ENCODE data around the gene STMND1.

STMND1 gene

DNA sequence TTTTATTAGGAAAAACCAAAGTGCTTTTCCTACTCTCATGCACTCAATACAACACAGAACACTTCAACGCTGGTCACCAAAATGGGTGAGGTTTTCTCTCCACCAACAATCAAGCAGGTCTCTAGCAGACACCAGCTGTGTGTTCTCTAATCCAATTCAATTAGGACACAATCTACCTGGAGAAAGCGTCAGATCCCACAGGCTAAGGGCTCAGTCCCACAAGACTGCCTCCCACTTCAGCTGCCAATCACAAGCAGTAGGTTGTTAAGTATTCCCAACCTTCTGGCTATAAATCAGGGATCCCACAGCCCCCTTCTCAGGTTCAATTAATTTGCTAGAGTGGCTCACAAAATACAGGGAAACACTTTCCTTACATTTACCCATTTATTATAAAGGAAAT, 47.7 kb downstream of the STMND1 start:
- FAIRE-seq (no peak), DNase-seq (ENCODE audit: insufficient read length) (no peak)
- TF ChIP-seq TAF1 (IDR thresholded peaks at IDR 0.05; ENCODE audit: borderline replicate concordance, low read depth, low read length): no peak
- TF ChIP-seq POLR2AphosphoS5 (IDR thresholded peaks at IDR 0.05; ENCODE audit: low read depth, low read length): no peak
- TF ChIP-seq POLR2A (IDR thresholded peaks at IDR 0.05; ENCODE audit: low read depth, low read length): no peak

DNA sequence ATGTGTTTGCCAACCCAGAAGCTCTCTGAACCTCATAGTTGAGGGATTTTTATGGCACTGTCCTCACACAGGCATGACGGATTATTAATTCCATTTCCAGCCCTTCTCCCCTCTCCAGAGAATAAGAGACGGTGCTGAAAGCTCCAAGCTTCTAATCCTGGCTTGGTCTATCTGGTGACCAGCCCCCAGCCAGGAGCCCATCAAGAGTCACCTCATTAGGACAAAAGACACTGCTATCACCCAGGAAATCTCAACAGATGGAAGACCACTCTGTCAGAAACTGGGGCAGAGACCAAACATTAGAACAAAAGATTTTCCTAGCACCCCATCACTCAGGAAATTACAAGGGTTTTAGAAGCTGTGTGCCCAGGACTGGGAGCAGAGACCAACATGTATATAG, 48.2 kb downstream of the STMND1 start:
- FAIRE-seq (no peak), DNase-seq (ENCODE audit: insufficient read length) (no peak)
- TF ChIP-seq POLR2A (IDR thresholded peaks at IDR 0.05; ENCODE audit: low read depth, low read length): no peak
- no peak for TF ChIP-seq POLR2AphosphoS5 (IDR thresholded peaks at IDR 0.05; ENCODE audit: low read depth, low read length)
- no peak for TF ChIP-seq TAF1 (IDR thresholded peaks at IDR 0.05; ENCODE audit: borderline replicate concordance, low read depth, low read length)

DNA sequence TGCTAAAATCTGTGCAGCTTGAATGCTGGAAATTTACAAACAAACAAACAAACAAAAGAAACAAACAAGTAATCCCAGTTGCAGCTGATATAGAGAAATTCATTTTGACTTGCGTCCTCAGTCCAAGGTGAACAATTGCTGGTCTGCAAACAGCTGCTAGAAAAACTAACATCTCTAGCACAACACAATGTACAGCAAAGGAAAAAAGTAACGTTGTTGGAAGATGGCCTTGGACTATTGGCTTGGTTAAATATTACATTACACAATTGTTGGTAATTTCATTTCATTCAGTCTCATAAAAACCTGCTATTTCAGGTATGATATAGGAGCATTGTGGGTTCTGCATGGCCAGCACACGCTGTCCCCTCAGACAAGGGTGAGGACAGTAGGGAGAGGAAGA, 50.0 kb downstream of the STMND1 start:
- TF ChIP-seq POLR2A (IDR thresholded peaks at IDR 0.05; ENCODE audit: low read depth, low read length) (no peak), POLR2AphosphoS5 (IDR thresholded peaks at IDR 0.05; ENCODE audit: low read depth, low read length) (no peak), TAF1 (IDR thresholded peaks at IDR 0.05; ENCODE audit: borderline replicate concordance, low read depth, low read length) (no peak)
- no peak for FAIRE-seq
- DNase-seq (ENCODE audit: insufficient read length): no peak

DNA sequence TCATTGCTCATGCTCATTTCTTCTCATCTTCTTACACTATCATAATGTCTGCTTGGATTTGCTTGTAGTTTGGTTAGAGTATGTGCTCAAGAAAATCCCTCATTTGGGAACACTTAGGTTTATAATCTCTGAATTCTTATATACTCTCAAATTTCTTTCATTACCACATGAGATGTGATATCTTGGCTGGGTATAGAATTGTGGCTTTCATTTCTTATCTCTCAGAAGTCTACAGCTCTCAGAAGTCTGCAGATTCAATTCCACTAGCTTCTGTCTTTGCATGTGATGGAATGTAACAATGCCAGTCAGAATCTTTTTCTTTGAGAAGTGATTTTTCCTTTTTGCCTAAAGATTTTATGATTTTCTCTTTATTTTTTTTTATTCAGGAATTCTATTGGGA, 50.9 kb downstream of the STMND1 start:
- TF ChIP-seq POLR2AphosphoS5 (IDR thresholded peaks at IDR 0.05; ENCODE audit: low read depth, low read length): no peak
- TF ChIP-seq TAF1 (IDR thresholded peaks at IDR 0.05; ENCODE audit: borderline replicate concordance, low read depth, low read length): no peak
- TF ChIP-seq POLR2A (IDR thresholded peaks at IDR 0.05; ENCODE audit: low read depth, low read length): no peak
- DNase-seq (ENCODE audit: insufficient read length) (no peak), FAIRE-seq (no peak)

DNA sequence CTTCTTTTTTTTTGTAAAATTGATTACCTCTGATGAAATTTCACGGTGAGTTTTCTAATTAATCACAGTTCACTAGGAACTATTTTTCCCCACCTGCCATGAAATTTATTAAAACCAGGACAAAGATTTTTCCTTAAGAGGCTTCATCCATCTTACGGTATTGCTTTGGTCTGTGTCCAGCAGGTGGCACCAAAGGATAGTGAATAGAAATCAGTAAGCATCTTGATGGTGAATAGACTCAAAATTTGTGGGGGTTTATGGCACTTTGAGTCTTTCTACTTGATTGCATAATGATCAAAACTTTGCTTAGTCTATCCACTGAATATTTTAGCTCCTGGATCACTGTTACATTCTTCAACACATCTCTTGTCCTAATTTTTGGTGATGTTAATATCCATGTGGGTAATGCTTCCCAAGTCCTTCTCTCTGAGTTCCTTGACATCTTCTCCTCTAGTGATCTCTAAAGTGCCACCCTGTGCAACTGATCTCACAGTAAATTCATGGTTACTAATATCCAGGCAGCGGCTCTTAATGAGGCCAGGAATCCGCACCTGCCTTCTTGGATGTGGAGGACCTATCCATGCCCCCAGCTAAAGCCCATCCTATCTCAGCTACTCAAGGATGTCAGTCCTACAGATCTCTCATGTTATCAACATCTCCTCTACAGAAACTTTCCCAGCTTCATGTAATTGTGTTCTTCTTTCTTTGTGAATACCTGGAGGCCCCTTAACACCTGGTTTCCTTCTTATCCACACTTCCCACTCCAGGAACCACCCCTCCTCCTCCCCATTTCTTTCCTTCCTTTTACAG, 54.5 kb downstream of the STMND1 start:
- peak; percentile 76 for FAIRE-seq
- no peak for TF ChIP-seq POLR2AphosphoS5 (IDR thresholded peaks at IDR 0.05; ENCODE audit: low read depth, low read length)

DNA sequence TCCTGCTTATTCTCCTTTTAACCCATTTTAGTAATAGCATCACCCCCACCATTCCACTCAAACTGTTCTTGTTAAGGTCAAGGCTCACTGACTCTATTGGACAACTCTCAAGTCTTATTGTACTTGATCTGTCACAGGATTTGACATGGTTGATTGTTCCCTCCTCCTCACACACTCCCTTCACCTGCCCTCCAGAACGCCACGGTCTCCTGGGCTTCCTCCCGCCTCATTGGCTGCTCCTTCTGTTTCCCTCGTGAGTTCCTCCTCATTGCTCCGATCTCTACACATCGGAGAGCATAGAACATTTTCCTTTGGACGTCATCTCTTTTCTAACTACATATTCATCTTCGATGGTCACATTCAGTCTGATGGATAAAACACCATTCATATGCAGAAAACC, 55.1 kb downstream of the STMND1 start:
- DNase-seq (ENCODE audit: insufficient read length): no peak
- no peak for FAIRE-seq
- no peak for TF ChIP-seq TAF1 (IDR thresholded peaks at IDR 0.05; ENCODE audit: borderline replicate concordance, low read depth, low read length)
- no peak for TF ChIP-seq POLR2AphosphoS5 (IDR thresholded peaks at IDR 0.05; ENCODE audit: low read depth, low read length)
- TF ChIP-seq POLR2A (IDR thresholded peaks at IDR 0.05; ENCODE audit: low read depth, low read length): no peak

More for the DNA sequence above, 54.5 kb downstream of the STMND1 start:
- no peak for DNase-seq (ENCODE audit: insufficient read length)

DNA sequence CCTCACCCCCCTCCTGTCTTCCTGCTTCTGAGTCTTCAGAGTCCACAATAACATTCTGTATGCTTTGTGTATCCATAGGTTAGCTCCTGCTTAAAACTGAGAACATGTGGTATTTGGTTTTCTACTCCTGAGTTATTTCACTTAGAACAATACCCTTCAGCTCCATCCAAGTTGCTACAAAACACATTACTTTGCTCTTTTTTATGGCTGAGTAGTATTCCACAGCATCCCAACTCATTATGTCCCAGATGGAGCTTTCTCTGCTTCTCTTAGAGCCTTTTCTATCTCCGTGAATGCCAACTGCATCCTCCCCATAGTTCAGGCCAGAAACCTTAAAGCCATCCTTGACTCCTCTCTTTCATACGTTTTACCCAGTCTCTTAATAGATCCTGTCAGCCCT, 55.8 kb downstream of the STMND1 start:
- no peak for TF ChIP-seq POLR2A (IDR thresholded peaks at IDR 0.05; ENCODE audit: low read depth, low read length)
- no peak for TF ChIP-seq POLR2AphosphoS5 (IDR thresholded peaks at IDR 0.05; ENCODE audit: low read depth, low read length)
- no peak for TF ChIP-seq TAF1 (IDR thresholded peaks at IDR 0.05; ENCODE audit: borderline replicate concordance, low read depth, low read length)
- DNase-seq (ENCODE audit: insufficient read length): no peak
- no peak for FAIRE-seq

DNA sequence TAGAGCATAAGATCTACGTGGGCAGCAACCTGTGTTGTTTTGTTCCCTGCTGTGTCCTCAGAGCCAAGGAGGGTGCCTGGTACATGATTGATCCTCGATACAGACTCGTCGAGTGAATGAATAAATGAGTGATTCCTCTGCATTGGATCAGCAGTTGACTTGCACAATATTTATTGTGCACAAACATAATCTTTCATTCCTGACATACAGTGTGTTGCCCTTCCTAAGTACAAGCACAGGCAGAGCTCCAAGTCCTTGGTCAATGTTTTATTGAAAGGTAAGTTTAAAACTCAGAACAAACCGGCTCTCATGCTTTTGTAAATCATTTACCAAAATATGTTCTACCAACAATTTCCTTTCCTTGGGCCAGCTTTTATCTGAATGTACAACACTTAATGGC, 57.4 kb downstream of the STMND1 start:
- no peak for DNase-seq (ENCODE audit: insufficient read length)
- FAIRE-seq: no peak
- TF ChIP-seq POLR2AphosphoS5 (IDR thresholded peaks at IDR 0.05; ENCODE audit: low read depth, low read length) (no peak), POLR2A (IDR thresholded peaks at IDR 0.05; ENCODE audit: low read depth, low read length) (no peak), TAF1 (IDR thresholded peaks at IDR 0.05; ENCODE audit: borderline replicate concordance, low read depth, low read length) (no peak)

DNA sequence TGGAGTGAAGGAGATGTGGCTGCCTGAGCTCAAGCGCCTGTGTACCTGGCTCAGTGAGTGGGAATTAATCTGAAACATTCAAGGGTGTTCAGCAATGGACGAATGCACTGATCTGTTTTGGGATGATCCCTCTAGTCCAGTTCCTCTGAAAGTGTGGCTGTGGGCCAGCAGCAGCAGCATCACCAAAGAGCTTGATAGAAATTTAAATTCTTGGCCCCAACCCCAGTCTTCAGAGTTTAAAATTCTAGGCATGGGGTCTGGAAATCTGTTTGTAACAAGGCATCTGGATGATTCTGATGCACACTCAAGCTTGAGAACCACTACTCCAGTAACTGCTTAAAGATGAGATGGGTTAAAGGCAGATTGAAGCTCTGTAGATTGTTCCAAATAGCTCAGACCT, 59.2 kb downstream of the STMND1 start:
- FAIRE-seq: no peak
- no peak for TF ChIP-seq POLR2AphosphoS5 (IDR thresholded peaks at IDR 0.05; ENCODE audit: low read depth, low read length)
- TF ChIP-seq POLR2A (IDR thresholded peaks at IDR 0.05; ENCODE audit: low read depth, low read length): no peak
- TF ChIP-seq TAF1 (IDR thresholded peaks at IDR 0.05; ENCODE audit: borderline replicate concordance, low read depth, low read length): no peak
- DNase-seq (ENCODE audit: insufficient read length): no peak

DNA sequence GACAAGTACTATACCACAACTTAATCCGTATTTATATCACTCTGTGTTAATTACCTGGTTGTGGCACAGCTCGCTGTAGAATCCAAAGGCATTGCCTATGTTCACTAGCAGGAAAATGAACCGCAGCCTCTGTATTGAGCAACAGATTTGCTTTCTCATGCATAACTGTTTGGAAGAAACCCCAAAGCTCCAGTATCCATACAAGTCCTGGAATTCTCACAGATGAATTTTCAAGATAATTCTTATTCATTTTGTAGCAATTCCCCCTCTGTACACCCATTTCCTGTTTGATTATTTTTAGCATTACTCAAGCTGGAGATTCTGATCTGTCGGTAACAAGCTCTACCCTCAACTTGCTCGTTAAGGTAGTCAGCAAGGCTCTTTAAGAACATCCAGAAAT, 63.5 kb downstream of the STMND1 start:
- DNase-seq (ENCODE audit: insufficient read length) (no peak), FAIRE-seq (no peak)
- TF ChIP-seq POLR2A (IDR thresholded peaks at IDR 0.05; ENCODE audit: low read depth, low read length) (no peak), POLR2AphosphoS5 (IDR thresholded peaks at IDR 0.05; ENCODE audit: low read depth, low read length) (no peak), TAF1 (IDR thresholded peaks at IDR 0.05; ENCODE audit: borderline replicate concordance, low read depth, low read length) (no peak)

DNA sequence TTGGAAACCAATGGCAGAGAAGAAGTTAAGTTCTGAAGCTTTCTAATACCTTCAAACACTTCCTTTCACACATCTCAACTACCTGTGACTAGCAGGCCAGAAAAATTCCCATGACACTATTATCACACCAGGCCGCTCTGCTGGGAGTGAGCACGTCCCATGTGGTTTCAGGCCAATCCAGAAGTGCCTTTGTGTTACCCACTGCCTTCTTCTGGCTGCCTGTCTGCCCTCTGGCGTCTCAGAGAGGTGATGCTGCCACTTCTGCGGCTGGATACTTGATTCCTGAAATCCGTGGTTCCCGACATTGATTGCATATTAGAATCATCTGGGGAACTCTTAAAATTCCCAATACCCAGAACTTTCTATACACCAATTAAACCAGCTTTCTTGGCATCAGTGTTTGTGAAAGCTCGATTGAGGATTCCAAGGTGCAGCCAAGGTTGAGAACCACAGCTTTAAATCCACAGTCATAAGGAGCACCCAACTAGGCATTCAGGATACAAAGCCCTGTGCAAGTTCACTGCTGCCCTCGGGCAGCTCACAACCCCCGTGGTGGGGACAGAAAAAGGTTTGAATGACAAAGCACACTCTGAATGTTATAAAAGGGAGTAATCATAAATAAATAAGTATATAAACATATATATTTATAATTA, 65.6 kb downstream of the STMND1 start:
- TF ChIP-seq TAF1 (IDR thresholded peaks at IDR 0.05; ENCODE audit: borderline replicate concordance, low read depth, low read length) (no peak), POLR2A (IDR thresholded peaks at IDR 0.05; ENCODE audit: low read depth, low read length) (no peak), POLR2AphosphoS5 (IDR thresholded peaks at IDR 0.05; ENCODE audit: low read depth, low read length) (no peak)
- DNase-seq (ENCODE audit: insufficient read length) (no peak), FAIRE-seq (no peak)

DNA sequence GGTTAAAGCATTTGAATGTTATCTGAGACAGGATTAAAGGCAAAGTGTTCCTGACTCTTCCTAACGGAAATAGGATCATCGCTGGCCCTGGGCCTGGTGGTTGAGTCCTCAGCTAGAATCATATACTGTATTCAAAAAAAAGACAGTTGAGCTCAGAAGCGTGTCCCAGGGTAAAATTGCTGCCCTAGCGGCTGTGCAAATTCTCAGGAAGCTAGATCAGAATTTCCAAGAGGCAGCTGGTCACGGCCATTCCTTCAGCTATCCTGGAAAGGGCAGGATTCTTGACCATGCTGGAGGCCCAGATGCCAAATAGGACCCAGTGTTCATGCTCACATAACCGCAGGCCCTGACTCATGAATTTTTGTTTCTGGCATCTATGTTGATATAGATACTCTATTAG, 67.4 kb downstream of the STMND1 start:
- DNase-seq (ENCODE audit: insufficient read length): no peak
- no peak for FAIRE-seq

More for the DNA sequence above, 67.4 kb downstream of the STMND1 start:
- TF ChIP-seq POLR2AphosphoS5 (IDR thresholded peaks at IDR 0.05; ENCODE audit: low read depth, low read length): no peak
- TF ChIP-seq TAF1 (IDR thresholded peaks at IDR 0.05; ENCODE audit: borderline replicate concordance, low read depth, low read length): no peak
- TF ChIP-seq POLR2A (IDR thresholded peaks at IDR 0.05; ENCODE audit: low read depth, low read length): no peak
